ENCODE measurements around the gene UNK.

Gene UNK

GRCh38 chr17:75739801-75740200 lies 44.8 kb upstream of the UNK start:
- ChIA-PET CTCF (no interaction called here), POLR2A (no interaction called here)
- DNase-seq (ENCODE audit: extremely low spot score): no peak
- TF ChIP-seq SP1 (IDR thresholded peaks at IDR 0.05) (no peak), SUZ12 (IDR thresholded peaks at IDR 0.05) (no peak), LEF1 (IDR thresholded peaks at IDR 0.05; ENCODE audit: borderline replicate concordance) (no peak), CTBP1 (IDR thresholded peaks at IDR 0.05; ENCODE audit: borderline replicate concordance) (no peak), ZNF384 (IDR thresholded peaks at IDR 0.05) (no peak), ARNT (IDR thresholded peaks at IDR 0.05) (no peak), TARDBP (IDR thresholded peaks at IDR 0.05) (no peak), PKNOX1 (IDR thresholded peaks at IDR 0.05) (no peak), L3MBTL2 (conservative IDR thresholded peaks at IDR 0.05) (no peak), HDGF (IDR thresholded peaks at IDR 0.05; ENCODE audit: borderline replicate concordance) (no peak), BHLHE40 (IDR thresholded peaks at IDR 0.05; ENCODE audit: borderline replicate concordance) (no peak), FOXM1 (IDR thresholded peaks at IDR 0.05; ENCODE audit: borderline replicate concordance) (no peak), FOXK2 (IDR thresholded peaks at IDR 0.05) (no peak)

- CTCF ChIA-PET: no interaction called here
- no peak for DNase-seq (ENCODE audit: extremely low spot score)
- TF ChIP-seq SUZ12 (IDR thresholded peaks at IDR 0.05): no peak
- TF ChIP-seq TARDBP (IDR thresholded peaks at IDR 0.05): no peak
- no peak for TF ChIP-seq LEF1 (IDR thresholded peaks at IDR 0.05; ENCODE audit: borderline replicate concordance)
- no peak for TF ChIP-seq L3MBTL2 (conservative IDR thresholded peaks at IDR 0.05)
- TF ChIP-seq BHLHE40 (IDR thresholded peaks at IDR 0.05; ENCODE audit: borderline replicate concordance): no peak
- TF ChIP-seq ZNF384 (IDR thresholded peaks at IDR 0.05): no peak
- no peak for TF ChIP-seq SP1 (IDR thresholded peaks at IDR 0.05)
- TF ChIP-seq FOXM1 (IDR thresholded peaks at IDR 0.05; ENCODE audit: borderline replicate concordance): no peak
- TF ChIP-seq NFRKB (IDR thresholded peaks at IDR 0.05): no peak
- TF ChIP-seq PKNOX1 (IDR thresholded peaks at IDR 0.05): no peak
- TF ChIP-seq FOXA1 (IDR thresholded peaks at IDR 0.05): no peak
- no peak for TF ChIP-seq ARNT (IDR thresholded peaks at IDR 0.05)
- TF ChIP-seq ELF4 (IDR thresholded peaks at IDR 0.05): no peak
- TF ChIP-seq FOXK2 (IDR thresholded peaks at IDR 0.05): no peak
- TF ChIP-seq CTBP1 (IDR thresholded peaks at IDR 0.05; ENCODE audit: borderline replicate concordance): no peak
- TF ChIP-seq HDGF (IDR thresholded peaks at IDR 0.05; ENCODE audit: borderline replicate concordance): no peak
- POLR2A ChIA-PET: no interaction called here
These were observed 44.4 kb upstream of the UNK start for GRCh38 chr17:75740215-75740614.

GRCh38 chr17:75740631-75741077 lies 44.0 kb upstream of the UNK start:
- TF ChIP-seq CTBP1 (IDR thresholded peaks at IDR 0.05; ENCODE audit: borderline replicate concordance) (no peak), PKNOX1 (IDR thresholded peaks at IDR 0.05) (no peak), ZNF384 (IDR thresholded peaks at IDR 0.05) (no peak), FOXA1 (IDR thresholded peaks at IDR 0.05) (no peak), FOXK2 (IDR thresholded peaks at IDR 0.05) (no peak), ELF4 (IDR thresholded peaks at IDR 0.05) (no peak), SP1 (IDR thresholded peaks at IDR 0.05) (no peak), FOXM1 (IDR thresholded peaks at IDR 0.05; ENCODE audit: borderline replicate concordance) (no peak), LEF1 (IDR thresholded peaks at IDR 0.05; ENCODE audit: borderline replicate concordance) (no peak), NFRKB (IDR thresholded peaks at IDR 0.05) (no peak), BHLHE40 (IDR thresholded peaks at IDR 0.05; ENCODE audit: borderline replicate concordance) (no peak), HDGF (IDR thresholded peaks at IDR 0.05; ENCODE audit: borderline replicate concordance) (no peak), ARNT (IDR thresholded peaks at IDR 0.05) (no peak), L3MBTL2 (conservative IDR thresholded peaks at IDR 0.05) (no peak), SUZ12 (IDR thresholded peaks at IDR 0.05) (no peak), TARDBP (IDR thresholded peaks at IDR 0.05) (no peak)
- ChIA-PET POLR2A (no interaction called here), CTCF (no interaction called here)
- DNase-seq (ENCODE audit: extremely low spot score): no peak

GRCh38 chr17:75742337-75742736 lies 42.3 kb upstream of the UNK start:
- DNase-seq (ENCODE audit: extremely low spot score): no peak

More at GRCh38 chr17:75742337-75742736, 42.3 kb upstream of the UNK start:
- TF ChIP-seq LEF1 (IDR thresholded peaks at IDR 0.05; ENCODE audit: borderline replicate concordance): no peak
- no peak for TF ChIP-seq TARDBP (IDR thresholded peaks at IDR 0.05)
- TF ChIP-seq FOXM1 (IDR thresholded peaks at IDR 0.05; ENCODE audit: borderline replicate concordance): no peak
- no peak for TF ChIP-seq PKNOX1 (IDR thresholded peaks at IDR 0.05)
- TF ChIP-seq ELF4 (IDR thresholded peaks at IDR 0.05): no peak
- TF ChIP-seq BHLHE40 (IDR thresholded peaks at IDR 0.05; ENCODE audit: borderline replicate concordance): no peak
- TF ChIP-seq ZNF384 (IDR thresholded peaks at IDR 0.05): no peak
- no peak for TF ChIP-seq HDGF (IDR thresholded peaks at IDR 0.05; ENCODE audit: borderline replicate concordance)
- no peak for TF ChIP-seq FOXK2 (IDR thresholded peaks at IDR 0.05)
- TF ChIP-seq SP1 (IDR thresholded peaks at IDR 0.05): no peak
- TF ChIP-seq FOXA1 (IDR thresholded peaks at IDR 0.05): no peak
- TF ChIP-seq SUZ12 (IDR thresholded peaks at IDR 0.05): no peak
- no peak for TF ChIP-seq NFRKB (IDR thresholded peaks at IDR 0.05)
- TF ChIP-seq CTBP1 (IDR thresholded peaks at IDR 0.05; ENCODE audit: borderline replicate concordance): no peak
- TF ChIP-seq ARNT (IDR thresholded peaks at IDR 0.05): no peak
- no peak for TF ChIP-seq L3MBTL2 (conservative IDR thresholded peaks at IDR 0.05)
- CTCF ChIA-PET: no interaction called here
- POLR2A ChIA-PET: no interaction called here

All from HEK293T (cell line).